Measurements from ENCODE around the gene C1QTNF5. TPM values are rescaled to one million over a fixed set of nuclear protein-coding genes. Genes with fewer than 3 reads are reported as not detected.

C1QTNF5 gene
- total RNA-seq, 2 experiments from 2014 or later = not detected

DNA sequence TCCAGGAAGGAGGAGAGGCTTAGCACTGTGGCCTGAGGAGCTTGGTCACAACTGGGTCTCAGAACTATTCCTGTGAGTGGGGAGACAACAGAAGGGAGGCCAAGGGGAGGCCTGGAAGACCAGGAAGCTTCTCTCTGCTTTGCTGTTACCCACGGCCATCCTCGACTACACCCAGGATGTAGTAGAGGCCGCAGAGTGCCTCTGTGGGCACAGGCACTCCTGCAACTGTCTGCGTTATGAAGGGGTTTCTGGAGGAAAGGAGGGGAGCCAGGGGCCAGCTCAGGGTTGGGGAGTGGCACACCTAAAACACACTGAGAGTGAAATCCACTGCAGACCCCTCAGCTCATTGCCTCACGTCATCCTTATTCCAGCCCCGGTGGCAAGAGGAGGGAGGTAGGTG, 9.6 kb upstream of the C1QTNF5 start:
- Mint-ChIP-seq H3K27me3 (peaks cover 20% of the 10 kb centered on the region), H3K4me3 (no peak overlapping the region), H3K27ac (peak overlapping the region; percentile 55), H3K9me3 (no peaks in the 10 kb centered on the region), H3K36me3 (ENCODE audit: low read depth) (no peaks in the 10 kb centered on the region), H3K4me1 (ENCODE audit: low read depth) (peaks cover 6% of the 10 kb centered on the region)
- intact Hi-C loops (cut with micrococcal nuclease) = no loop called here
- CTCF ChIA-PET = interaction anchor here (0.8 kb wide), 1 partner anchor 32 kb away, joined by 3 read pairs; no protein-coding TSS in a partner anchor
- TF ChIP-seq, protein P1, sequence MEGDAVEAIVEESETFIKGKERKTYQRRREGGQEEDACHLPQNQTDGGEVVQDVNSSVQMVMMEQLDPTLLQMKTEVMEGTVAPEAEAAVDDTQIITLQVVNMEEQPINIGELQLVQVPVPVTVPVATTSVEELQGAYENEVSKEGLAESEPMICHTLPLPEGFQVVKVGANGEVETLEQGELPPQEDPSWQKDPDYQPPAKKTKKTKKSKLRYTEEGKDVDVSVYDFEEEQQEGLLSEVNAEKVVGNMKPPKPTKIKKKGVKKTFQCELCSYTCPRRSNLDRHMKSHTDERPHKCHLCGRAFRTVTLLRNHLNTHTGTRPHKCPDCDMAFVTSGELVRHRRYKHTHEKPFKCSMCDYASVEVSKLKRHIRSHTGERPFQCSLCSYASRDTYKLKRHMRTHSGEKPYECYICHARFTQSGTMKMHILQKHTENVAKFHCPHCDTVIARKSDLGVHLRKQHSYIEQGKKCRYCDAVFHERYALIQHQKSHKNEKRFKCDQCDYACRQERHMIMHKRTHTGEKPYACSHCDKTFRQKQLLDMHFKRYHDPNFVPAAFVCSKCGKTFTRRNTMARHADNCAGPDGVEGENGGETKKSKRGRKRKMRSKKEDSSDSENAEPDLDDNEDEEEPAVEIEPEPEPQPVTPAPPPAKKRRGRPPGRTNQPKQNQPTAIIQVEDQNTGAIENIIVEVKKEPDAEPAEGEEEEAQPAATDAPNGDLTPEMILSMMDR (IDR thresholded peaks at IDR 0.05) = no peak
- ATAC-seq = peak; percentile 24
- POLR2A ChIA-PET = interaction anchor here (1.0 to 1.3 kb wide), 2 partner anchors 13 to 15 kb away, joined by 4 to 6 read pairs; no protein-coding TSS in a partner anchor
- no peak for DNase-seq

- ChIA-PET CTCF (interaction anchor here (1.0 to 4.9 kb wide), 5 partner anchors 8 to 34 kb away, joined by 3 to 37 read pairs (median 5); no protein-coding TSS in a partner anchor), POLR2A (interaction anchor here (0.7 to 1.3 kb wide), 2 partner anchors 10 to 14 kb away, joined by 3 read pairs; no protein-coding TSS in a partner anchor)
- ATAC-seq = no peak
- Mint-ChIP-seq H3K36me3 (ENCODE audit: low read depth) (no peaks in the 10 kb centered on the region), H3K9me3 (no peaks in the 10 kb centered on the region), H3K4me3 (no peak overlapping the region), H3K27me3 (peaks cover 18% of the 10 kb centered on the region), H3K4me1 (ENCODE audit: low read depth) (peaks cover 6% of the 10 kb centered on the region), H3K27ac (no peak overlapping the region)
- DNase-seq = no peak
- TF ChIP-seq, protein P1 (IDR thresholded peaks at IDR 0.05) = no peak
- intact Hi-C loops (cut with micrococcal nuclease) = no loop called here
Measured at GRCh38 chr11:119347940-119348605, 7.4 kb upstream of the C1QTNF5 start.

- DNase-seq (no peak), ATAC-seq (no peak)
- Mint-ChIP-seq H3K4me3 (no peak overlapping the region), H3K9me3 (no peaks in the 10 kb centered on the region), H3K27me3 (peaks cover 18% of the 10 kb centered on the region), H3K4me1 (ENCODE audit: low read depth) (peaks cover 6% of the 10 kb centered on the region), H3K27ac (no peak overlapping the region), H3K36me3 (ENCODE audit: low read depth) (no peaks in the 10 kb centered on the region)
- CTCF ChIA-PET = interaction anchor here (1.3 to 4.9 kb wide), 4 partner anchors 9 to 35 kb away, joined by 3 to 37 read pairs (median 12); no protein-coding TSS in a partner anchor
- TF ChIP-seq, protein P1 (IDR thresholded peaks at IDR 0.05) = no peak
- intact Hi-C loops (cut with micrococcal nuclease) = no loop called here
- POLR2A ChIA-PET = no interaction called here
Measured at GRCh38 chr11:119347242-119347641, 6.6 kb upstream of the C1QTNF5 start.

DNA sequence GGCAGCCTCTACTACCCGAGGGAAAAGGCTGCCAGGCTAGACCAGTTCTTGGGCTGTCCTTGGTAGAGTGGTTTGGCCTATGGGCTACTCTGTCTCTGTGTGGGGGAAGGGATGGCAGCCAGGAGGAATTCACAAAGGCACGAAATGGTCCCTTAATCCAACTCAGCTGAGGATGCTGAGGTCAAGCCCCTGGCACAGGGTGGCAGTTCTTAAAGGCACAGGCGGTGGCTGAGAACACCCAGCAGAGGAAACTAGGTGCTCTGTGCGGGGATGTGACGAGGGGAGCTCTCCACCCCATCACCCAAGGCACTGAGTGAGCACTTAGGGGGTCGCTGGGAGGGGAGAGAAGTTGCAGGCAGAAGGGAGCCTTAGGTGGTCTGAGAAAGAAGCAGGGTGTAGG, 5.9 kb upstream of the C1QTNF5 start, which contains the start of gene MFRP:
TSS of gene MFRP (minus strand) at position 101 of the 400 bp plus-strand sequence. CDS start 192 bp downstream, outside the sequence.
- peaks cover 6% of the 10 kb centered on the region for H3K4me1 Mint-ChIP-seq (ENCODE audit: low read depth)
- no peaks in the 10 kb centered on the region for H3K36me3 Mint-ChIP-seq (ENCODE audit: low read depth)
- intact Hi-C loops (cut with micrococcal nuclease) = no loop called here
- DNase-seq (no peak), ATAC-seq (no peak)
- ChIA-PET CTCF (interaction anchor here (1.1 to 4.9 kb wide), 3 partner anchors 8 to 128 kb away, joined by 3 to 37 read pairs (median 19); no protein-coding TSS in a partner anchor), POLR2A (no interaction called here)
- no peak within 1 kb of the TSS for H3K27ac Mint-ChIP-seq
- H3K4me3 Mint-ChIP-seq = no peak within 1 kb of the TSS
- H3K27me3 Mint-ChIP-seq = peaks cover 17% of the 10 kb centered on the region
- TF ChIP-seq, protein P1 (IDR thresholded peaks at IDR 0.05) = no peak
- no peaks in the 10 kb centered on the region for H3K9me3 Mint-ChIP-seq

GRCh38 chr11:119345685-119346084, 5.0 kb upstream of the C1QTNF5 start:
- no peak for ATAC-seq
- Mint-ChIP-seq H3K4me1 (ENCODE audit: low read depth) (peaks cover 12% of the 10 kb centered on the region), H3K9me3 (no peaks in the 10 kb centered on the region), H3K4me3 (no peak overlapping the region), H3K27ac (no peak overlapping the region), H3K36me3 (ENCODE audit: low read depth) (no peaks in the 10 kb centered on the region), H3K27me3 (peaks cover 22% of the 10 kb centered on the region)
- ChIA-PET POLR2A (no interaction called here), CTCF (interaction anchor here (0.9 to 4.9 kb wide), 3 partner anchors 11 to 129 kb away, joined by 3 to 37 read pairs (median 3); no protein-coding TSS in a partner anchor)
- TF ChIP-seq, protein P1 (IDR thresholded peaks at IDR 0.05) = no peak
- DNase-seq = no peak
- intact Hi-C loops (cut with micrococcal nuclease) = no loop called here

Measured in activated CD8-positive, alpha-beta T cell treated with anti-CD3 and anti-CD28 coated beads for 36 hours (primary cell).